ENCODE results near the gene WDR64. TPM values are rescaled to one million over a fixed set of nuclear protein-coding genes. Genes with fewer than 3 reads are reported as not detected.

Gene WDR64
- total and polyA plus RNA-seq, 2 experiments from 2014 or later, result not detected

DNA sequence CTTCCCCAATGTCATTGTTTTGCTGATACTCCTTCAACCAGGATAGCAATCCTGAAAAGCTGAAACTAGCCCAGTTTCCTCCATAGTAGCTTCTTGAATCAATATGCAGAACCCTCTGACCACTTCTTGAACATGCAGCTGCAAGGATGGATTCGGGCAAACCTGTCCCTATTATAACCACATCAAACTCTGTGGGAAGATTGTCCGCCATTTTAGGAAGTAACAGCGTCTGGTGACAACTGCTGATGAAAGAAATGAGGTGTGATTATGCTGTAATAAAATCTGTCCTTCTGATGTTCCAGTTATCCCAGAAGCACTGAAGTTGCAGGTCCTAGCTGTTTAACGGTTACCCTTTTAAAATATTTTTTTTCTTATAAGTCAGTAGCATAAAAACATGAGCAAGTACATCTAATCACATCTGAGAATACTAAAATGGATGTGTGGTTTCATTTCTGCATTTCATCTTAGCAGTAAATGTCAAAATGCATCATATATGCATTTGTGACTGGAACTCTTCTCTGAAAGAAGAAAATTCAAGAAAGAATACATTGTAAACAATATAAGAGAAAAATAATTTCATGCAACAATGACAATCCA is 16.4 kb upstream of the WDR64 start:
- peaks cover 2% of the 10 kb centered on the region for H3K9me3 Mint-ChIP-seq
- H3K36me3 Mint-ChIP-seq (ENCODE audit: low read depth), result peaks cover 34% of the 10 kb centered on the region
- TF ChIP-seq, protein P1, sequence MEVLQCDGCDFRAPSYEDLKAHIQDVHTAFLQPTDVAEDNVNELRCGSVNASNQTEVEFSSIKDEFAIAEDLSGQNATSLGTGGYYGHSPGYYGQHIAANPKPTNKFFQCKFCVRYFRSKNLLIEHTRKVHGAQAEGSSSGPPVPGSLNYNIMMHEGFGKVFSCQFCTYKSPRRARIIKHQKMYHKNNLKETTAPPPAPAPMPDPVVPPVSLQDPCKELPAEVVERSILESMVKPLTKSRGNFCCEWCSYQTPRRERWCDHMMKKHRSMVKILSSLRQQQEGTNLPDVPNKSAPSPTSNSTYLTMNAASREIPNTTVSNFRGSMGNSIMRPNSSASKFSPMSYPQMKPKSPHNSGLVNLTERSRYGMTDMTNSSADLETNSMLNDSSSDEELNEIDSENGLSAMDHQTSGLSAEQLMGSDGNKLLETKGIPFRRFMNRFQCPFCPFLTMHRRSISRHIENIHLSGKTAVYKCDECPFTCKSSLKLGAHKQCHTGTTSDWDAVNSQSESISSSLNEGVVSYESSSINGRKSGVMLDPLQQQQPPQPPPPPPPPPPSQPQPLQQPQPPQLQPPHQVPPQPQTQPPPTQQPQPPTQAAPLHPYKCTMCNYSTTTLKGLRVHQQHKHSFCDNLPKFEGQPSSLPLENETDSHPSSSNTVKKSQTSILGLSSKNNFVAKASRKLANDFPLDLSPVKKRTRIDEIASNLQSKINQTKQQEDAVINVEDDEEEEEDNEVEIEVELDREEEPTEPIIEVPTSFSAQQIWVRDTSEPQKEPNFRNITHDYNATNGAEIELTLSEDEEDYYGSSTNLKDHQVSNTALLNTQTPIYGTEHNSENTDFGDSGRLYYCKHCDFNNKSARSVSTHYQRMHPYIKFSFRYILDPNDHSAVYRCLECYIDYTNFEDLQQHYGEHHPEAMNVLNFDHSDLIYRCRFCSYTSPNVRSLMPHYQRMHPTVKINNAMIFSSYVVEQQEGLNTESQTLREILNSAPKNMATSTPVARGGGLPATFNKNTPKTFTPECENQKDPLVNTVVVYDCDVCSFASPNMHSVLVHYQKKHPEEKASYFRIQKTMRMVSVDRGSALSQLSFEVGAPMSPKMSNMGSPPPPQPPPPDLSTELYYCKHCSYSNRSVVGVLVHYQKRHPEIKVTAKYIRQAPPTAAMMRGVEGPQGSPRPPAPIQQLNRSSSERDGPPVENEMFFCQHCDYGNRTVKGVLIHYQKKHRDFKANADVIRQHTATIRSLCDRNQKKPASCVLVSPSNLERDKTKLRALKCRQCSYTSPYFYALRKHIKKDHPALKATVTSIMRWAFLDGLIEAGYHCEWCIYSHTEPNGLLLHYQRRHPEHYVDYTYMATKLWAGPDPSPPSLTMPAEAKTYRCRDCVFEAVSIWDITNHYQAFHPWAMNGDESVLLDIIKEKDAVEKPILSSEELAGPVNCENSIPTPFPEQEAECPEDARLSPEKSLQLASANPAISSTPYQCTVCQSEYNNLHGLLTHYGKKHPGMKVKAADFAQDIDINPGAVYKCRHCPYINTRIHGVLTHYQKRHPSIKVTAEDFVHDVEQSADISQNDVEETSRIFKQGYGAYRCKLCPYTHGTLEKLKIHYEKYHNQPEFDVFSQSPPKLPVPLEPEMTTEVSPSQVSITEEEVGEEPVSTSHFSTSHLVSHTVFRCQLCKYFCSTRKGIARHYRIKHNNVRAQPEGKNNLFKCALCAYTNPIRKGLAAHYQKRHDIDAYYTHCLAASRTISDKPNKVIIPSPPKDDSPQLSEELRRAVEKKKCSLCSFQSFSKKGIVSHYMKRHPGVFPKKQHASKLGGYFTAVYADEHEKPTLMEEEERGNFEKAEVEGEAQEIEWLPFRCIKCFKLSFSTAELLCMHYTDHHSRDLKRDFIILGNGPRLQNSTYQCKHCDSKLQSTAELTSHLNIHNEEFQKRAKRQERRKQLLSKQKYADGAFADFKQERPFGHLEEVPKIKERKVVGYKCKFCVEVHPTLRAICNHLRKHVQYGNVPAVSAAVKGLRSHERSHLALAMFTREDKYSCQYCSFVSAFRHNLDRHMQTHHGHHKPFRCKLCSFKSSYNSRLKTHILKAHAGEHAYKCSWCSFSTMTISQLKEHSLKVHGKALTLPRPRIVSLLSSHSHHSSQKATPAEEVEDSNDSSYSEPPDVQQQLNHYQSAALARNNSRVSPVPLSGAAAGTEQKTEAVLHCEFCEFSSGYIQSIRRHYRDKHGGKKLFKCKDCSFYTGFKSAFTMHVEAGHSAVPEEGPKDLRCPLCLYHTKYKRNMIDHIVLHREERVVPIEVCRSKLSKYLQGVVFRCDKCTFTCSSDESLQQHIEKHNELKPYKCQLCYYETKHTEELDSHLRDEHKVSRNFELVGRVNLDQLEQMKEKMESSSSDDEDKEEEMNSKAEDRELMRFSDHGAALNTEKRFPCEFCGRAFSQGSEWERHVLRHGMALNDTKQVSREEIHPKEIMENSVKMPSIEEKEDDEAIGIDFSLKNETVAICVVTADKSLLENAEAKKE (CRISPR knock-in tag; IDR thresholded peaks at IDR 0.05), result no peak
- TF ChIP-seq POLR2AphosphoS5 (IDR thresholded peaks at IDR 0.05; ENCODE audit: low read depth) (no peak), STAT1 (IDR thresholded peaks at IDR 0.05; ENCODE audit: unreplicated experiment) (no peak), CREB1 (CRISPR knock-in tag; IDR thresholded peaks at IDR 0.05; ENCODE audit: low read depth) (no peak), JUNB (IDR thresholded peaks at IDR 0.05; ENCODE audit: unreplicated experiment) (no peak), ZNF331 (CRISPR knock-in tag; IDR thresholded peaks at IDR 0.05; ENCODE audit: low read depth) (no peak), ZNF114 (CRISPR knock-in tag; IDR thresholded peaks at IDR 0.05) (no peak), EZH2 (IDR thresholded peaks at IDR 0.05; ENCODE audit: low read depth, unreplicated experiment) (no peak), NANOG (IDR thresholded peaks at IDR 0.05; ENCODE audit: borderline replicate concordance) (no peak), EZH2phosphoT487 (IDR thresholded peaks at IDR 0.05; ENCODE audit: unreplicated experiment) (no peak)
- TF ChIP-seq, protein P2, sequence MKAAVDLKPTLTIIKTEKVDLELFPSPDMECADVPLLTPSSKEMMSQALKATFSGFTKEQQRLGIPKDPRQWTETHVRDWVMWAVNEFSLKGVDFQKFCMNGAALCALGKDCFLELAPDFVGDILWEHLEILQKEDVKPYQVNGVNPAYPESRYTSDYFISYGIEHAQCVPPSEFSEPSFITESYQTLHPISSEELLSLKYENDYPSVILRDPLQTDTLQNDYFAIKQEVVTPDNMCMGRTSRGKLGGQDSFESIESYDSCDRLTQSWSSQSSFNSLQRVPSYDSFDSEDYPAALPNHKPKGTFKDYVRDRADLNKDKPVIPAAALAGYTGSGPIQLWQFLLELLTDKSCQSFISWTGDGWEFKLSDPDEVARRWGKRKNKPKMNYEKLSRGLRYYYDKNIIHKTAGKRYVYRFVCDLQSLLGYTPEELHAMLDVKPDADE (IDR thresholded peaks at IDR 0.05), result no peak
- TF ChIP-seq, protein P3, sequence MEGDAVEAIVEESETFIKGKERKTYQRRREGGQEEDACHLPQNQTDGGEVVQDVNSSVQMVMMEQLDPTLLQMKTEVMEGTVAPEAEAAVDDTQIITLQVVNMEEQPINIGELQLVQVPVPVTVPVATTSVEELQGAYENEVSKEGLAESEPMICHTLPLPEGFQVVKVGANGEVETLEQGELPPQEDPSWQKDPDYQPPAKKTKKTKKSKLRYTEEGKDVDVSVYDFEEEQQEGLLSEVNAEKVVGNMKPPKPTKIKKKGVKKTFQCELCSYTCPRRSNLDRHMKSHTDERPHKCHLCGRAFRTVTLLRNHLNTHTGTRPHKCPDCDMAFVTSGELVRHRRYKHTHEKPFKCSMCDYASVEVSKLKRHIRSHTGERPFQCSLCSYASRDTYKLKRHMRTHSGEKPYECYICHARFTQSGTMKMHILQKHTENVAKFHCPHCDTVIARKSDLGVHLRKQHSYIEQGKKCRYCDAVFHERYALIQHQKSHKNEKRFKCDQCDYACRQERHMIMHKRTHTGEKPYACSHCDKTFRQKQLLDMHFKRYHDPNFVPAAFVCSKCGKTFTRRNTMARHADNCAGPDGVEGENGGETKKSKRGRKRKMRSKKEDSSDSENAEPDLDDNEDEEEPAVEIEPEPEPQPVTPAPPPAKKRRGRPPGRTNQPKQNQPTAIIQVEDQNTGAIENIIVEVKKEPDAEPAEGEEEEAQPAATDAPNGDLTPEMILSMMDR (conservative IDR thresholded peaks at IDR 0.05; ENCODE audit: low read depth in 2 of 2), result no peak
- TF ChIP-seq, protein P4, sequence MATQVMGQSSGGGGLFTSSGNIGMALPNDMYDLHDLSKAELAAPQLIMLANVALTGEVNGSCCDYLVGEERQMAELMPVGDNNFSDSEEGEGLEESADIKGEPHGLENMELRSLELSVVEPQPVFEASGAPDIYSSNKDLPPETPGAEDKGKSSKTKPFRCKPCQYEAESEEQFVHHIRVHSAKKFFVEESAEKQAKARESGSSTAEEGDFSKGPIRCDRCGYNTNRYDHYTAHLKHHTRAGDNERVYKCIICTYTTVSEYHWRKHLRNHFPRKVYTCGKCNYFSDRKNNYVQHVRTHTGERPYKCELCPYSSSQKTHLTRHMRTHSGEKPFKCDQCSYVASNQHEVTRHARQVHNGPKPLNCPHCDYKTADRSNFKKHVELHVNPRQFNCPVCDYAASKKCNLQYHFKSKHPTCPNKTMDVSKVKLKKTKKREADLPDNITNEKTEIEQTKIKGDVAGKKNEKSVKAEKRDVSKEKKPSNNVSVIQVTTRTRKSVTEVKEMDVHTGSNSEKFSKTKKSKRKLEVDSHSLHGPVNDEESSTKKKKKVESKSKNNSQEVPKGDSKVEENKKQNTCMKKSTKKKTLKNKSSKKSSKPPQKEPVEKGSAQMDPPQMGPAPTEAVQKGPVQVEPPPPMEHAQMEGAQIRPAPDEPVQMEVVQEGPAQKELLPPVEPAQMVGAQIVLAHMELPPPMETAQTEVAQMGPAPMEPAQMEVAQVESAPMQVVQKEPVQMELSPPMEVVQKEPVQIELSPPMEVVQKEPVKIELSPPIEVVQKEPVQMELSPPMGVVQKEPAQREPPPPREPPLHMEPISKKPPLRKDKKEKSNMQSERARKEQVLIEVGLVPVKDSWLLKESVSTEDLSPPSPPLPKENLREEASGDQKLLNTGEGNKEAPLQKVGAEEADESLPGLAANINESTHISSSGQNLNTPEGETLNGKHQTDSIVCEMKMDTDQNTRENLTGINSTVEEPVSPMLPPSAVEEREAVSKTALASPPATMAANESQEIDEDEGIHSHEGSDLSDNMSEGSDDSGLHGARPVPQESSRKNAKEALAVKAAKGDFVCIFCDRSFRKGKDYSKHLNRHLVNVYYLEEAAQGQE (IDR thresholded peaks at IDR 0.05; ENCODE audit: unreplicated experiment), result no peak
- H3K27me3 ChIP-seq (ENCODE audit: insufficient read depth), result no peaks in the 10 kb centered on the region
- H3K27ac Mint-ChIP-seq, result no peak overlapping the region
- H3K4me1 Mint-ChIP-seq, result peaks cover 38% of the 10 kb centered on the region
- H3F3A ChIP-seq (replicated peaks; ENCODE audit: low read depth), result no peaks in the 10 kb centered on the region
- H3K27me3 Mint-ChIP-seq (ENCODE audit: insufficient read depth, low read depth, poor library complexity), result peaks cover 4% of the 10 kb centered on the region
- no peak overlapping the region for H3K4me3 ChIP-seq
- H3K4me1 ChIP-seq (ENCODE audit: insufficient read depth), result peaks cover 26% of the 10 kb centered on the region
- no peak for DNase-seq (ENCODE audit: low spot score)
- no peak overlapping the region for H3K4me2 ChIP-seq
- peaks cover 89% of the 10 kb centered on the region for H3K79me2 ChIP-seq (replicated peaks; ENCODE audit: insufficient read depth)
- peaks cover 14% of the 10 kb centered on the region for H4K20me1 ChIP-seq (replicated peaks; ENCODE audit: insufficient read depth)
- no peak overlapping the region for H2AFZ ChIP-seq
- no peak overlapping the region for H3K4me3 Mint-ChIP-seq
- H3K27ac ChIP-seq (ENCODE audit: low read depth), result no peak overlapping the region
- peaks cover 5% of the 10 kb centered on the region; the same call in 1 of the 2 replicates for H3K36me3 ChIP-seq (ENCODE audit: insufficient read depth)
- no peaks in the 10 kb centered on the region for H3K9me2 ChIP-seq (ENCODE audit: insufficient read depth)
- ATAC-seq, result no peak
